SK-N-SH treated with all-trans-retinoic acid at 6 μM for 48 hours (cell line): Measurements from ENCODE around the gene SUPT3H.

ENCODE experiments used
- ATAC-seq: fragments of 200-7000 bp; cut with Tn5 transposase; 3 replicates; pipeline ENCODE4 v1.9.1; 2020; ENCODE audit warnings: mild to moderate bottlenecking, moderate library complexity
- ARNTL ChIP-seq: fragments of 450-650 bp; formaldehyde crosslinking; IDR thresholded peaks from 2 replicates; pipeline ENCODE4 v1.5.0; 2020; ENCODE audit warnings: low read depth, mild to moderate bottlenecking, moderate library complexity, borderline replicate concordance
- BACH2 ChIP-seq: fragments of 250-450 bp; sonication (Bioruptor Pico); IDR thresholded peaks from 2 replicates; pipeline ENCODE4 v1.9.0; 2021; ENCODE audit warnings: mild to moderate bottlenecking, borderline replicate concordance
- CSDC2 ChIP-seq: fragments of 250-450 bp; sonication (Bioruptor Pico); IDR thresholded peaks from 2 replicates; pipeline ENCODE4 v1.5.0; 2020; ENCODE audit warnings: mild to moderate bottlenecking, moderate library complexity
- ESRRG ChIP-seq: fragments of 250-450 bp; sonication (Bioruptor Pico); IDR thresholded peaks from 2 replicates; pipeline ENCODE4 v1.6.1; 2021; ENCODE audit warnings: mild to moderate bottlenecking
- GLIS3 ChIP-seq: fragments of 250-450 bp; sonication (Bioruptor Pico); IDR thresholded peaks from 2 replicates; pipeline ENCODE4 v1.5.0; 2020; ENCODE audit warnings: mild to moderate bottlenecking, moderate library complexity
- OSR1 ChIP-seq: fragments of 250-450 bp; sonication (Bioruptor Pico); IDR thresholded peaks from 2 replicates; pipeline ENCODE4 v1.8.0; 2022; ENCODE audit warnings: moderate library complexity, mild to moderate bottlenecking, inconsistent platforms
- PPARA ChIP-seq: fragments of 250-450 bp; sonication (Bioruptor Pico); IDR thresholded peaks from 2 replicates; pipeline ENCODE4 v1.5.0; 2020; ENCODE audit warnings: mild to moderate bottlenecking, borderline replicate concordance
- SNAI2 ChIP-seq: fragments of 250-450 bp; sonication (Bioruptor Pico); IDR thresholded peaks from 2 replicates; pipeline ENCODE4 v1.5.0; 2020; ENCODE audit warnings: mild to moderate bottlenecking, moderate library complexity
- TCF4 ChIP-seq: fragments of 250-450 bp; sonication (Bioruptor Pico); IDR thresholded peaks from 2 replicates; pipeline ENCODE4 v1.8.0; 2021; ENCODE audit warnings: mild to moderate bottlenecking, moderate library complexity, borderline replicate concordance
- TOX ChIP-seq: fragments of 250-450 bp; sonication (Bioruptor Pico); IDR thresholded peaks from 2 replicates; pipeline ENCODE4 v1.8.0; 2021; ENCODE audit warnings: mild to moderate bottlenecking, moderate library complexity, borderline replicate concordance
- ZC3H10 ChIP-seq: fragments of 250-450 bp; sonication (Bioruptor Pico); IDR thresholded peaks from 2 replicates; pipeline ENCODE4 v1.5.1; 2021; ENCODE audit warnings: mild to moderate bottlenecking, moderate library complexity
- ZFP30 ChIP-seq: fragments of 450-650 bp; formaldehyde crosslinking; IDR thresholded peaks from 2 replicates; pipeline ENCODE4 v1.5.0; 2022; ENCODE audit warnings: mild to moderate bottlenecking, moderate library complexity
- ZNF70 ChIP-seq: fragments of 450-650 bp; formaldehyde crosslinking; IDR thresholded peaks from 2 replicates; pipeline ENCODE4 v1.5.0; 2020; ENCODE audit warnings: mild to moderate bottlenecking, moderate library complexity
- ZNF8 ChIP-seq: fragments of 450-650 bp; formaldehyde crosslinking; IDR thresholded peaks from 2 replicates; pipeline ENCODE4 v1.5.0; 2020; ENCODE audit warnings: mild to moderate bottlenecking, moderate library complexity
- TF ChIP-seq, protein P1 (sequence below): fragments of 250-450 bp; sonication (Bioruptor Pico); IDR thresholded peaks from 2 replicates; pipeline ENCODE4 v1.5.1; 2021; ENCODE audit warnings: mild to moderate bottlenecking, moderate library complexity
- TF ChIP-seq, protein P2 (sequence below): fragments of 250-450 bp; sonication (Bioruptor Pico); IDR thresholded peaks from 2 replicates; pipeline ENCODE4 v1.5.0; 2020; ENCODE audit warnings: mild to moderate bottlenecking, moderate library complexity
- TF ChIP-seq, protein P3 (sequence below): fragments of 250-450 bp; sonication (Bioruptor Pico); IDR thresholded peaks from 2 replicates; pipeline ENCODE4 v1.8.0; 2020; ENCODE audit warnings: mild to moderate bottlenecking, moderate library complexity, borderline replicate concordance
- TF ChIP-seq, protein P4 (sequence below): fragments of 250-450 bp; sonication (Bioruptor Pico); IDR thresholded peaks from 2 replicates; pipeline ENCODE4 v1.8.0; 2021; ENCODE audit warnings: low read depth, mild to moderate bottlenecking, moderate library complexity, borderline replicate concordance

Gene SUPT3H

DNA sequence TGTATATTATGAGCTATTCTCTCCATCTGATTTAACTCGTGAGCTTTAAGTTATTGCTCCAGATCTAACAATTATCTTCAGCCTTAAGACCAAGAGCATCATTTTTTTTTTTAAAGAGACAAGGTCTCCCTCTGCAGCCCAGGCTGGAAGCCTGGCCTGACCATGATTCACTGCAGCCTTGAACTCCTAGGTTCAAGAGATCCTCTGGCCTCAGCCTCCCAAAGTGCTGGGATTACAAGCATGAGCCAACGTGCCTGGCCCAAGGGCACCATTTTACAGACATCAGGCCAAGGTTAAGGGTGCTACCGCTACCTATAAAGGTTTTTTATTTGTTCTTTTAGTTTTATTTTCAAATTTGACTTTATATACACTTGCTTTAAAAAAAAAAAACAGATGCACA, 2.3 kb downstream of the SUPT3H start:
- ATAC-seq, result no peak
- TF ChIP-seq SNAI2 (CRISPR knock-in tag) (no peak), BACH2 (CRISPR knock-in tag) (no peak), ESRRG (CRISPR knock-in tag) (no peak), GLIS3 (CRISPR knock-in tag) (no peak), TCF4 (CRISPR knock-in tag) (no peak), TOX (CRISPR knock-in tag) (no peak), PPARA (CRISPR knock-in tag) (no peak), OSR1 (CRISPR knock-in tag) (no peak), ZNF8 (CRISPR knock-in tag) (no peak)
- TF ChIP-seq, protein P1, sequence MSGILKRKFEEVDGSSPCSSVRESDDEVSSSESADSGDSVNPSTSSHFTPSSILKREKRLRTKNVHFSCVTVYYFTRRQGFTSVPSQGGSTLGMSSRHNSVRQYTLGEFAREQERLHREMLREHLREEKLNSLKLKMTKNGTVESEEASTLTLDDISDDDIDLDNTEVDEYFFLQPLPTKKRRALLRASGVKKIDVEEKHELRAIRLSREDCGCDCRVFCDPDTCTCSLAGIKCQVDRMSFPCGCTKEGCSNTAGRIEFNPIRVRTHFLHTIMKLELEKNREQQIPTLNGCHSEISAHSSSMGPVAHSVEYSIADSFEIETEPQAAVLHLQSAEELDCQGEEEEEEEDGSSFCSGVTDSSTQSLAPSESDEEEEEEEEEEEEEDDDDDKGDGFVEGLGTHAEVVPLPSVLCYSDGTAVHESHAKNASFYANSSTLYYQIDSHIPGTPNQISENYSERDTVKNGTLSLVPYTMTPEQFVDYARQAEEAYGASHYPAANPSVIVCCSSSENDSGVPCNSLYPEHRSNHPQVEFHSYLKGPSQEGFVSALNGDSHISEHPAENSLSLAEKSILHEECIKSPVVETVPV, result no peak
- TF ChIP-seq, protein P2, sequence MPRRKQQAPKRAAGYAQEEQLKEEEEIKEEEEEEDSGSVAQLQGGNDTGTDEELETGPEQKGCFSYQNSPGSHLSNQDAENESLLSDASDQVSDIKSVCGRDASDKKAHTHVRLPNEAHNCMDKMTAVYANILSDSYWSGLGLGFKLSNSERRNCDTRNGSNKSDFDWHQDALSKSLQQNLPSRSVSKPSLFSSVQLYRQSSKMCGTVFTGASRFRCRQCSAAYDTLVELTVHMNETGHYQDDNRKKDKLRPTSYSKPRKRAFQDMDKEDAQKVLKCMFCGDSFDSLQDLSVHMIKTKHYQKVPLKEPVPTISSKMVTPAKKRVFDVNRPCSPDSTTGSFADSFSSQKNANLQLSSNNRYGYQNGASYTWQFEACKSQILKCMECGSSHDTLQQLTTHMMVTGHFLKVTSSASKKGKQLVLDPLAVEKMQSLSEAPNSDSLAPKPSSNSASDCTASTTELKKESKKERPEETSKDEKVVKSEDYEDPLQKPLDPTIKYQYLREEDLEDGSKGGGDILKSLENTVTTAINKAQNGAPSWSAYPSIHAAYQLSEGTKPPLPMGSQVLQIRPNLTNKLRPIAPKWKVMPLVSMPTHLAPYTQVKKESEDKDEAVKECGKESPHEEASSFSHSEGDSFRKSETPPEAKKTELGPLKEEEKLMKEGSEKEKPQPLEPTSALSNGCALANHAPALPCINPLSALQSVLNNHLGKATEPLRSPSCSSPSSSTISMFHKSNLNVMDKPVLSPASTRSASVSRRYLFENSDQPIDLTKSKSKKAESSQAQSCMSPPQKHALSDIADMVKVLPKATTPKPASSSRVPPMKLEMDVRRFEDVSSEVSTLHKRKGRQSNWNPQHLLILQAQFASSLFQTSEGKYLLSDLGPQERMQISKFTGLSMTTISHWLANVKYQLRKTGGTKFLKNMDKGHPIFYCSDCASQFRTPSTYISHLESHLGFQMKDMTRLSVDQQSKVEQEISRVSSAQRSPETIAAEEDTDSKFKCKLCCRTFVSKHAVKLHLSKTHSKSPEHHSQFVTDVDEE (CRISPR knock-in tag), result no peak

DNA sequence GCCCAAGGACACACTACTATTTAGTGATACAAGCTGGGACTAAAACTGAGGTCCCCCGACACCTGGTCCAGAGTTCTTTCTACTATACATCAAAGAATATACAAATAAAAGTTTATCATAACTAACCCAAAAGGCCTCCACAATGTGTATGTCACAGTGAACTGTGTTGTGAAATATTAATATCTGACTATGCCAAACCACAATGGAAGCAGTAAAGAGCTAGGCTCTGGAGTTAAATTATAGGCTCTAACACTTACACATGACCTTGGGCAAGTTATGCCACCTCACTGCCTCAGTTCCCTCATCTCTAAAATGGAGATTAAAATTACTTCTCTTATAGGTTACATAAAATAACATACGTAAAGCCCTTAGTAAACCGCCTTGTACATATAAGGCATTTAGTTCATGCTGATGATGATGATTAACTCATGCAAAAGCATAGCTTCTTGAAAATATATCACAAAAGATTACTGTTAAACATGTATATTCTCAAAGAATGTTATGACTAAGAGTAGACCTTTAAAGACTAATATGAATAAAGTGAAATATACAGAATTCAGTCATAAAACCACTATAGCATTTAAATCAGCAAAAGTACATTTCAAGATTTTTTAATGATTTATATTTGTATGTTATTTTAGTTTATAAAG, 5.7 kb downstream of the SUPT3H start:
- ATAC-seq, result no peak
- TF ChIP-seq, protein P3, sequence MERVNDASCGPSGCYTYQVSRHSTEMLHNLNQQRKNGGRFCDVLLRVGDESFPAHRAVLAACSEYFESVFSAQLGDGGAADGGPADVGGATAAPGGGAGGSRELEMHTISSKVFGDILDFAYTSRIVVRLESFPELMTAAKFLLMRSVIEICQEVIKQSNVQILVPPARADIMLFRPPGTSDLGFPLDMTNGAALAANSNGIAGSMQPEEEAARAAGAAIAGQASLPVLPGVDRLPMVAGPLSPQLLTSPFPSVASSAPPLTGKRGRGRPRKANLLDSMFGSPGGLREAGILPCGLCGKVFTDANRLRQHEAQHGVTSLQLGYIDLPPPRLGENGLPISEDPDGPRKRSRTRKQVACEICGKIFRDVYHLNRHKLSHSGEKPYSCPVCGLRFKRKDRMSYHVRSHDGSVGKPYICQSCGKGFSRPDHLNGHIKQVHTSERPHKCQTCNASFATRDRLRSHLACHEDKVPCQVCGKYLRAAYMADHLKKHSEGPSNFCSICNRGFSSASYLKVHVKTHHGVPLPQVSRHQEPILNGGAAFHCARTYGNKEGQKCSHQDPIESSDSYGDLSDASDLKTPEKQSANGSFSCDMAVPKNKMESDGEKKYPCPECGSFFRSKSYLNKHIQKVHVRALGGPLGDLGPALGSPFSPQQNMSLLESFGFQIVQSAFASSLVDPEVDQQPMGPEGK (CRISPR knock-in tag), result no peak
- TF ChIP-seq PPARA (CRISPR knock-in tag) (no peak), SNAI2 (CRISPR knock-in tag) (no peak), BACH2 (CRISPR knock-in tag) (no peak), TCF4 (CRISPR knock-in tag) (no peak), ARNTL (CRISPR knock-in tag) (no peak), ZNF8 (CRISPR knock-in tag) (no peak), OSR1 (CRISPR knock-in tag) (no peak), ESRRG (CRISPR knock-in tag) (no peak), ZFP30 (CRISPR knock-in tag) (no peak), ZC3H10 (CRISPR knock-in tag) (no peak)
- TF ChIP-seq, protein P4, sequence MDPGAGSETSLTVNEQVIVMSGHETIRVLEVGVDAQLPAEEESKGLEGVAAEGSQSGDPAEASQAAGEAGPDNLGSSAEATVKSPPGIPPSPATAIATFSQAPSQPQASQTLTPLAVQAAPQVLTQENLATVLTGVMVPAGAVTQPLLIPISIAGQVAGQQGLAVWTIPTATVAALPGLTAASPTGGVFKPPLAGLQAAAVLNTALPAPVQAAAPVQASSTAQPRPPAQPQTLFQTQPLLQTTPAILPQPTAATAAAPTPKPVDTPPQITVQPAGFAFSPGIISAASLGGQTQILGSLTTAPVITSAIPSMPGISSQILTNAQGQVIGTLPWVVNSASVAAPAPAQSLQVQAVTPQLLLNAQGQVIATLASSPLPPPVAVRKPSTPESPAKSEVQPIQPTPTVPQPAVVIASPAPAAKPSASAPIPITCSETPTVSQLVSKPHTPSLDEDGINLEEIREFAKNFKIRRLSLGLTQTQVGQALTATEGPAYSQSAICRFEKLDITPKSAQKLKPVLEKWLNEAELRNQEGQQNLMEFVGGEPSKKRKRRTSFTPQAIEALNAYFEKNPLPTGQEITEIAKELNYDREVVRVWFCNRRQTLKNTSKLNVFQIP (CRISPR knock-in tag), result no peak

DNA sequence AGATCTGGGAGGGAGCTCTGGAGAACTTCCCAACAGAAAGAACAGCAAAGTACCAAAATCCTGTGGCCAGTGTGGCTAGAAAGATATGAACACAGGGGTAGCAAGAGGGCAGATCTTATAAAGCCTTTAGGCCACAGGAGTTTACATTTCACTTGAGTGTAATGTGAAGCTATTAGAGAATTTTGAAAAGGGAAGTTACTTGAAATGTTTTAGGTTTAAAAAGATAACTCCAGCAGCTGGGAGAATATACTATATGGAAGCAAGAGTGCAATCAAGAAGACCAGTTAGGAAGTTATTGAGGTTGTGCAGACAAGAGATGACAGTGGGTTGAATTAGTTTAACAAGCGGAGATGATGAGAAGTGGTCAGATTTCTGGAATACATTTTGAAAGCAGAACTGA, 7.9 kb downstream of the SUPT3H start:
- no peak for ATAC-seq

DNA sequence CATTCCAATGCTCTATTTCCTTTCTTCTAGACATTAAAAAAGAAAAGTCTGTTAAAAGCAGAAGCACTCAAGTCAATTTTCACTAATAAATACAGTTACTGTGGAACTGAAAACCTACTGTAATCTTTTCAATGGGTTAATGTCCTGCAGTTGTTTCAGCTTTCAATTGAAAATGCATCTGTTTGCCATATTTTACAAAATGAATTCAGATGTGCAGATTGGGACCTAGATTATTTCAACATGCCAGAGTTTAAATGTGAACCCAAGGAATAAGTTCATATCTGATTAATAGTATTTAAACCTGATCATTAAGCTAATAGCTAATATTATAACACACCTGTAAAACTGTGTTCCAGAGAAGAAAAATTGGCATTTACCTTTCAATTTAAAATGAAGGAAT, 9.7 kb downstream of the SUPT3H start:
- ATAC-seq, result no peak
- TF ChIP-seq ZNF70 (CRISPR knock-in tag), result no peak
- peak; percentile 75 for TF ChIP-seq TCF4 (CRISPR knock-in tag)

More for the DNA sequence above, 7.9 kb downstream of the SUPT3H start:
- TF ChIP-seq CSDC2 (CRISPR knock-in tag), result no peak
- TF ChIP-seq ZNF8 (CRISPR knock-in tag), result no peak
- TF ChIP-seq ESRRG (CRISPR knock-in tag), result no peak
- no peak for TF ChIP-seq ZFP30 (CRISPR knock-in tag)
